DOHH2 (cell line): ENCODE results near the gene SUPT3H.

Experiments used
- H3F3A ChIP-seq: fragments of 200-600 bp; sonication (generic), shearing (Covaris generic); 2 replicates; pipeline ENCODE4 v1.6.0; 2016; ENCODE audit warnings: antibody characterized with exemption, mild to moderate bottlenecking; ENCODE audit not compliant: control insufficient read depth, insufficient read depth
- H3K27ac ChIP-seq: fragments of 200-600 bp; sonication (generic); 2 replicates; pipeline ENCODE4 v1.5.1; 2014; ENCODE audit warnings: low read depth, mild to moderate bottlenecking, low read length, moderate library complexity
- H3K27me3 ChIP-seq: fragments of 200-600 bp; sonication (generic); 2 replicates; pipeline ENCODE4 v1.6.1; 2014; ENCODE audit warnings: mild to moderate bottlenecking, low read length, mixed read lengths; ENCODE audit not compliant: control insufficient read depth
- H3K36me3 ChIP-seq: fragments of 200-600 bp; sonication (generic); 2 replicates; pipeline ENCODE4 v1.6.1; 2014; ENCODE audit warnings: mild to moderate bottlenecking, low read length, moderate library complexity, mixed read lengths; ENCODE audit not compliant: control insufficient read depth
- H3K4me1 ChIP-seq: fragments of 200-600 bp; sonication (generic); 2 replicates; pipeline ENCODE4 v1.6.1; 2014; ENCODE audit warnings: mild to moderate bottlenecking, low read length, mixed read lengths; ENCODE audit not compliant: control insufficient read depth
- H3K4me2 ChIP-seq: fragments of 200-600 bp; sonication (generic); 2 replicates; pipeline ENCODE4 v1.6.0; 2014; ENCODE audit warnings: mild to moderate bottlenecking, low read length, moderate library complexity
- H3K4me3 ChIP-seq: fragments of 200-600 bp; sonication (generic); 2 replicates; pipeline ENCODE4 v1.5.1; 2014; ENCODE audit warnings: mild to moderate bottlenecking, low read length, mixed read lengths
- H3K79me2 ChIP-seq: fragments of 200-600 bp; sonication (generic); 2 replicates; pipeline ENCODE4 v1.6.1; 2014; ENCODE audit warnings: mild to moderate bottlenecking, low read length, mixed read lengths; ENCODE audit not compliant: control insufficient read depth
- H3K9me2 ChIP-seq: fragments of 200-600 bp; sonication (generic); replicated peaks from 2 replicates; pipeline ENCODE4 v1.6.1; 2014; ENCODE audit warnings: mild to moderate bottlenecking, low read length, mixed read lengths; ENCODE audit not compliant: control insufficient read depth
- H3K9me3 ChIP-seq: fragments of 200-600 bp; sonication (generic); 2 replicates; pipeline ENCODE4 v1.6.1; 2014; ENCODE audit warnings: antibody characterized with exemption, low read length, mixed read lengths; ENCODE audit not compliant: control insufficient read depth, insufficient read depth
- H4K20me1 ChIP-seq: fragments of 200-600 bp; sonication (generic); 2 replicates; pipeline ENCODE4 v1.6.0; 2014; ENCODE audit warnings: low read depth, mild to moderate bottlenecking, antibody characterized with exemption, low read length, moderate library complexity; ENCODE audit not compliant: control insufficient read depth, insufficient read depth
- CTCF ChIP-seq: fragments of 200-600 bp; sonication (generic); IDR thresholded peaks from one replicate; pipeline ENCODE4 v1.5.1; 2014; ENCODE audit warnings: antibody characterized with exemption, mild to moderate bottlenecking, low read depth, low read length; ENCODE audit not compliant: poor library complexity, severe bottlenecking
- EZH2phosphoT487 ChIP-seq: fragments of 200-600 bp; sonication (generic); IDR thresholded peaks from 2 replicates; pipeline ENCODE4 v1.6.1; 2017; ENCODE audit warnings: borderline replicate concordance, mild to moderate bottlenecking, antibody characterized with exemption, low read length, moderate library complexity, mixed read lengths

SUPT3H gene

GRCh38 chr6:45174045-45174444 lies 203.7 kb downstream of the SUPT3H start:
- no peaks in the 10 kb centered on the region for H3F3A ChIP-seq
- no peaks in the 10 kb centered on the region for H3K9me3 ChIP-seq
- H3K9me2 ChIP-seq = no peaks in the 10 kb centered on the region
- H3K4me3 ChIP-seq = no peak overlapping the region
- H3K4me1 ChIP-seq = no peaks in the 10 kb centered on the region
- TF ChIP-seq EZH2phosphoT487 (no peak), CTCF (no peak)
- no peaks in the 10 kb centered on the region for H3K36me3 ChIP-seq
- H3K27ac ChIP-seq = no peak overlapping the region
- H3K4me2 ChIP-seq = no peak overlapping the region
- H3K27me3 ChIP-seq = no peaks in the 10 kb centered on the region
- no peaks in the 10 kb centered on the region for H4K20me1 ChIP-seq
- no peaks in the 10 kb centered on the region for H3K79me2 ChIP-seq

GRCh38 chr6:45171380-45171779 lies 206.4 kb downstream of the SUPT3H start:
- Histone ChIP-seq H3K4me1 (no peaks in the 10 kb centered on the region), H3F3A (no peaks in the 10 kb centered on the region), H3K9me2 (no peaks in the 10 kb centered on the region), H3K27ac (no peak overlapping the region), H3K4me3 (no peak overlapping the region), H3K9me3 (no peaks in the 10 kb centered on the region), H3K27me3 (no peaks in the 10 kb centered on the region), H3K36me3 (no peaks in the 10 kb centered on the region), H3K79me2 (no peaks in the 10 kb centered on the region), H3K4me2 (no peak overlapping the region), H4K20me1 (no peaks in the 10 kb centered on the region)
- TF ChIP-seq EZH2phosphoT487 (no peak), CTCF (no peak)

GRCh38 chr6:45170309-45170708 lies 207.4 kb downstream of the SUPT3H start:
- H3F3A ChIP-seq = no peaks in the 10 kb centered on the region
- H3K4me1 ChIP-seq = no peaks in the 10 kb centered on the region
- no peaks in the 10 kb centered on the region for H3K36me3 ChIP-seq
- H3K9me2 ChIP-seq = no peaks in the 10 kb centered on the region
- H3K4me2 ChIP-seq = no peak overlapping the region
- no peaks in the 10 kb centered on the region for H4K20me1 ChIP-seq
- no peaks in the 10 kb centered on the region for H3K9me3 ChIP-seq
- H3K27me3 ChIP-seq = no peaks in the 10 kb centered on the region
- no peak overlapping the region for H3K27ac ChIP-seq
- TF ChIP-seq CTCF (no peak), EZH2phosphoT487 (no peak)
- H3K4me3 ChIP-seq = no peak overlapping the region
- H3K79me2 ChIP-seq = no peaks in the 10 kb centered on the region

GRCh38 chr6:45169815-45170214 lies 207.9 kb downstream of the SUPT3H start:
- H3K9me2 ChIP-seq = no peaks in the 10 kb centered on the region
- no peaks in the 10 kb centered on the region for H3K36me3 ChIP-seq
- no peaks in the 10 kb centered on the region for H3K9me3 ChIP-seq
- no peaks in the 10 kb centered on the region for H3K79me2 ChIP-seq
- no peaks in the 10 kb centered on the region for H3F3A ChIP-seq
- TF ChIP-seq EZH2phosphoT487 (no peak), CTCF (no peak)
- no peak overlapping the region for H3K4me2 ChIP-seq
- no peaks in the 10 kb centered on the region for H3K27me3 ChIP-seq
- H3K27ac ChIP-seq = no peak overlapping the region
- H4K20me1 ChIP-seq = no peaks in the 10 kb centered on the region
- H3K4me1 ChIP-seq = no peaks in the 10 kb centered on the region
- H3K4me3 ChIP-seq = no peak overlapping the region
